Measurements from ENCODE around the gene GPLD1. TPM values are rescaled to one million over a fixed set of nuclear protein-coding genes. Genes with fewer than 3 reads are reported as not detected.

Gene GPLD1
- total RNA-seq, 2 donors from 2014 or later: 3.1 to 13.0 TPM

- no peaks in the 10 kb centered on the region for H3K9me3 ChIP-seq
- TF ChIP-seq POLR2AphosphoS5 (IDR thresholded peaks at IDR 0.05) (no peak), POLR2A (IDR thresholded peaks at IDR 0.05) (no peak), CTCF (IDR thresholded peaks at IDR 0.05) (no peak)
- H3K4me1 ChIP-seq (replicated peaks): peaks cover 9% of the 10 kb centered on the region
- H3K27ac ChIP-seq: no peak overlapping the region
- no peaks in the 10 kb centered on the region for H3K27me3 ChIP-seq (replicated peaks; ENCODE audit: insufficient read depth)
- intact Hi-C loops (cut with DNase I): no loop called here
- no peak for DNase-seq (ENCODE audit: low spot score)
- H3K4me3 ChIP-seq: no peak overlapping the region
- no peaks in the 10 kb centered on the region for H3K36me3 ChIP-seq
- WGBS: 94% methylated on average over 4 of the region's 4 CpGs
These were observed 1.6 kb upstream of the GPLD1 start for GRCh38 chr6:24490948-24491347.

- no peak for TF ChIP-seq POLR2A (IDR thresholded peaks at IDR 0.05)
- peak; percentile 61 for TF ChIP-seq POLR2AphosphoS5 (IDR thresholded peaks at IDR 0.05)
- no peak for TF ChIP-seq CTCF (IDR thresholded peaks at IDR 0.05)
- Histone ChIP-seq H3K27me3 (replicated peaks; ENCODE audit: insufficient read depth) (no peaks in the 10 kb centered on the region), H3K9me3 (no peaks in the 10 kb centered on the region), H3K4me1 (replicated peaks) (peaks cover 5% of the 10 kb centered on the region), H3K27ac (no peak overlapping the region), H3K4me3 (no peak overlapping the region), H3K36me3 (no peaks in the 10 kb centered on the region)
- WGBS: 69% methylated on average over 2 of the region's 2 CpGs
- DNase-seq (ENCODE audit: low spot score): peak; percentile 38
- intact Hi-C loops (cut with DNase I): no loop called here
These were observed 503 bp upstream of the GPLD1 start for GRCh38 chr6:24489881-24490280.

GRCh38 chr6:24486065-24486464, 3.3 kb downstream of the GPLD1 start:
- no peaks in the 10 kb centered on the region for H3K27me3 ChIP-seq (replicated peaks; ENCODE audit: insufficient read depth)
- H3K36me3 ChIP-seq: no peaks in the 10 kb centered on the region
- H3K9me3 ChIP-seq: no peaks in the 10 kb centered on the region
- 82% methylated on average over 4 of the region's 4 CpGs for WGBS
- H3K4me3 ChIP-seq: no peak overlapping the region
- no peak for DNase-seq (ENCODE audit: low spot score)
- H3K4me1 ChIP-seq (replicated peaks): peaks cover 5% of the 10 kb centered on the region
- TF ChIP-seq POLR2AphosphoS5 (IDR thresholded peaks at IDR 0.05) (no peak), CTCF (IDR thresholded peaks at IDR 0.05) (no peak), POLR2A (IDR thresholded peaks at IDR 0.05) (no peak)
- no peak overlapping the region for H3K27ac ChIP-seq
- intact Hi-C loops (cut with DNase I): no loop called here

- no peak for DNase-seq (ENCODE audit: low spot score)
- 89% methylated on average over 7 of the region's 7 CpGs for WGBS
- intact Hi-C loops (cut with DNase I): no loop called here
These were observed 4.6 kb downstream of the GPLD1 start for GRCh38 chr6:24484657-24485323.

More at GRCh38 chr6:24484657-24485323, 4.6 kb downstream of the GPLD1 start:
- no peak overlapping the region for H3K4me3 ChIP-seq
- no peaks in the 10 kb centered on the region for H3K9me3 ChIP-seq
- TF ChIP-seq POLR2A (IDR thresholded peaks at IDR 0.05): no peak
- no peak for TF ChIP-seq CTCF (IDR thresholded peaks at IDR 0.05)
- no peak for TF ChIP-seq POLR2AphosphoS5 (IDR thresholded peaks at IDR 0.05)
- no peak overlapping the region for H3K27ac ChIP-seq
- no peaks in the 10 kb centered on the region for H3K36me3 ChIP-seq
- peaks cover under 1% of the 10 kb centered on the region for H3K4me1 ChIP-seq (replicated peaks)
- H3K27me3 ChIP-seq (replicated peaks; ENCODE audit: insufficient read depth): no peaks in the 10 kb centered on the region
